Endothelial cell of umbilical vein (primary cell): Measurements from ENCODE around the gene TRPC4AP. TPM values are rescaled to one million over a fixed set of nuclear protein-coding genes. Genes with fewer than 3 reads are reported as not detected.
A peak's percentile ranks its signal among the peaks of the same experiment; 100 is the strongest.

Experiments
- Bru-seq: library from RNA; stranded (reverse); fragments of 400-500 nt; gene quantifications from one replicate; lab custom pipeline; 2021; lab: Mats Ljungman, UMichigan
- BruChase-seq, 2 experiments: library from RNA; stranded (reverse); fragments of 400-500 nt; gene quantifications; one replicate each; lab custom pipeline; 2021; lab: Mats Ljungman, UMichigan
- BruUV-seq: library from RNA; stranded (reverse); fragments of 400-500 nt; replicated peaks from 2 replicates; lab custom pipeline; 2021; lab: Mats Ljungman, UMichigan
- CTCF ChIA-PET: fragments of 300-600, 350-600 bp; sonication (Branson Sonifier 250); formaldehyde crosslinking; loops from one replicate; lab custom pipeline; 2021; ENCODE audit warnings: antibody characterized with exemption, inconsistent platforms; lab: Charles Lee
- POLR2A ChIA-PET: fragments of 300-600, 350-600 bp; sonication (Branson Sonifier 250); formaldehyde crosslinking; loops from one replicate; lab custom pipeline; 2021; ENCODE audit warnings: antibody characterized with exemption, inconsistent platforms; lab: Charles Lee
- DNase-seq: peaks from one replicate; pipeline ENCODE4 v3.0.0-alpha.2; 2011; ENCODE audit warnings: low read depth, low spot score
- FAIRE-seq: peaks from 2 replicates; lab custom pipeline; 2011; peaks lifted over from hg19 to GRCh38; lab: Jason Lieb, UNC
- H2AFZ ChIP-seq: 2 replicates; pipeline ENCODE4 v1.6.0; 2012; ENCODE audit warnings: low read depth, low read length, control low read depth, inconsistent platforms
- H3K27ac ChIP-seq: 2 replicates; pipeline ENCODE4 v1.5.1; 2011; ENCODE audit warnings: low read depth, mild to moderate bottlenecking, control low read depth, low read length, moderate library complexity; ENCODE audit not compliant: insufficient read depth
- H3K27me3 ChIP-seq, 2 experiments: 2 replicates each; pipeline versions ENCODE4 v1.6.0 to v1.6.1; 2011; ENCODE audit warnings: low read length in 2 of 2, mixed read lengths in 1 of 2; ENCODE audit not compliant: control insufficient read depth in 2 of 2, insufficient read depth in 2 of 2
- H3K36me3 ChIP-seq, 2 experiments: 2 replicates in 1 of 2; 3 replicates in 1 of 2; pipeline ENCODE4 v1.5.1; 2011; ENCODE audit warnings: low read length in 2 of 2, mild to moderate bottlenecking in 1 of 2, moderate library complexity in 1 of 2; ENCODE audit not compliant: control insufficient read depth in 2 of 2, insufficient read depth in 2 of 2; ENCODE audit errors: extremely low read depth in 1 of 2
- H3K4me1 ChIP-seq: 3 replicates; pipeline ENCODE4 v1.5.1; 2011; ENCODE audit warnings: mild to moderate bottlenecking, low read length; ENCODE audit not compliant: control insufficient read depth, insufficient read depth; ENCODE audit errors: extremely low read depth
- H3K4me2 ChIP-seq: 2 replicates; pipeline ENCODE4 v1.6.1; 2011; ENCODE audit warnings: low read length, control low read depth, mixed read lengths; ENCODE audit not compliant: insufficient read depth
- H3K4me3 ChIP-seq, 3 experiments: fragments of 200-600 bp in 1 of 3; sonication (generic), shearing (Covaris generic) in 1 of 3; replicated peaks in 1 of 3; 2 replicates each; pipeline ENCODE4 v1.5.1; 2011 to 2016; ENCODE audit warnings: control low read depth in 3 of 3, low read length in 3 of 3, mild to moderate bottlenecking in 2 of 3, inconsistent platforms in 1 of 3, low read depth in 1 of 3, moderate library complexity in 1 of 3; ENCODE audit not compliant: insufficient read depth in 1 of 3
- H3K79me2 ChIP-seq: 2 replicates; pipeline ENCODE4 v1.6.0; 2012; ENCODE audit warnings: low read length, inconsistent platforms; ENCODE audit not compliant: control insufficient read depth, insufficient read depth
- H3K9ac ChIP-seq: replicated peaks from 2 replicates; pipeline ENCODE3; 2011; ENCODE audit warnings: low read length, control low read depth; ENCODE audit not compliant: insufficient read depth; ENCODE audit errors: extremely low read depth
- H3K9me1 ChIP-seq: replicated peaks from 3 replicates; pipeline ENCODE4 v1.6.0; 2011; ENCODE audit warnings: mild to moderate bottlenecking, low read length; ENCODE audit not compliant: control insufficient read depth, insufficient read depth; ENCODE audit errors: extremely low read depth
- H3K9me3 ChIP-seq: replicated peaks from 2 replicates; pipeline ENCODE4 v1.5.1; 2012; ENCODE audit warnings: low read length, inconsistent platforms; ENCODE audit not compliant: control insufficient read depth, insufficient read depth
- H4K20me1 ChIP-seq: replicated peaks from 2 replicates; pipeline ENCODE3; 2011; ENCODE audit warnings: mild to moderate bottlenecking, low read length; ENCODE audit not compliant: control insufficient read depth, insufficient read depth; ENCODE audit errors: extremely low read depth
- EZH2 ChIP-seq: IDR thresholded peaks from 2 replicates; pipeline ENCODE4 v1.6.1; 2012; ENCODE audit warnings: borderline replicate concordance, low read depth, mild to moderate bottlenecking, moderate library complexity, low read length, inconsistent platforms; ENCODE audit not compliant: severe bottlenecking
- FOS ChIP-seq: IDR thresholded peaks from 2 replicates; pipeline ENCODE4 v1.6.1; 2011; ENCODE audit warnings: mild to moderate bottlenecking, low read length, moderate library complexity, borderline replicate concordance; ENCODE audit not compliant: insufficient read depth
- GATA2 ChIP-seq: IDR thresholded peaks from 2 replicates; pipeline ENCODE4 v1.7.0; 2011; ENCODE audit warnings: low read depth, mild to moderate bottlenecking, moderate library complexity, mixed read lengths, low read length; ENCODE audit not compliant: insufficient read length, insufficient read depth
- JUN ChIP-seq: IDR thresholded peaks from 2 replicates; pipeline ENCODE4 v1.6.1; 2011; ENCODE audit warnings: borderline replicate concordance, low read depth; ENCODE audit not compliant: insufficient read length, insufficient read depth
- MYC ChIP-seq: IDR thresholded peaks from one replicate; pipeline ENCODE4 v1.6.1; 2011; ENCODE audit warnings: mild to moderate bottlenecking, low read depth, low read length
- POLR2A ChIP-seq: IDR thresholded peaks from 2 replicates; pipeline ENCODE4 v1.6.1; 2012; ENCODE audit warnings: low read depth, mild to moderate bottlenecking, control low read depth, low read length
- POLR2AphosphoS5 ChIP-seq: IDR thresholded peaks from 2 replicates; pipeline ENCODE4 v1.6.1; 2012; ENCODE audit warnings: low read depth, mild to moderate bottlenecking, control low read depth, low read length, moderate library complexity; ENCODE audit not compliant: insufficient read depth
- dilution Hi-C: fragments of 300-500 bp; cut with MboI; formaldehyde crosslinking; loops from one replicate; pipeline ENCODE4 v1.15.0; 2019; ENCODE audit warnings: low sequenced_read_pairs; ENCODE audit not compliant: extremely low pct_ligation_motif_present
- intact Hi-C: fragments of 100-400 bp; cut with micrococcal nuclease; formaldehyde crosslinking; loops from one replicate; pipeline ENCODE4 v1.10.0; 2022
- long read RNA-seq: library from polyadenylated mRNA; stranded (forward); transcript quantifications from one replicate; pipeline ENCODE4 v2.0.0, GENCODE V29; 2021
- polyA minus RNA-seq, 3 experiments: library from RNA; depleted of rRNA, polyadenylated mRNA; stranded (reverse); fragments of >200 nt; gene quantifications; 1 replicate in 1 of 3; 2 replicates in 2 of 3; pipeline ENCODE4 v1.2.3, GENCODE V29; 2011
- polyA plus RNA-seq, 4 experiments: library from polyadenylated mRNA; depleted of rRNA in 3 of 4; stranded (reverse) in 3 of 4; unstranded in 1 of 4; fragments of >200 nt; gene quantifications; 2 replicates each; pipeline versions ENCODE4 v1.2.1 to v1.2.3, GENCODE V29; 2011 to 2012; ENCODE audit warnings: missing spikeins in 1 of 4
- total RNA-seq: library from RNA; stranded (reverse); gene quantifications from 2 replicates; pipeline ENCODE4 v1.2.3, GENCODE V29; 2021
- TF ChIP-seq, protein P1 (sequence below), 2 donors: IDR thresholded peaks; 1 replicate in 1 of 2; 2 replicates in 1 of 2; pipeline ENCODE4 v1.5.1; 2011; ENCODE audit warnings: low read length in 2 of 2, mild to moderate bottlenecking in 2 of 2, moderate library complexity in 2 of 2, control low read depth in 1 of 2, inconsistent platforms in 1 of 2, low read depth in 1 of 2; ENCODE audit not compliant: insufficient read depth in 1 of 2; ENCODE audit errors: extremely low read depth in 1 of 2
- TF ChIP-seq, protein P2 (sequence below): IDR thresholded peaks from 2 replicates; pipeline ENCODE4 v1.6.1; 2011; ENCODE audit not compliant: insufficient read depth, insufficient read length

TRPC4AP gene, protein sequence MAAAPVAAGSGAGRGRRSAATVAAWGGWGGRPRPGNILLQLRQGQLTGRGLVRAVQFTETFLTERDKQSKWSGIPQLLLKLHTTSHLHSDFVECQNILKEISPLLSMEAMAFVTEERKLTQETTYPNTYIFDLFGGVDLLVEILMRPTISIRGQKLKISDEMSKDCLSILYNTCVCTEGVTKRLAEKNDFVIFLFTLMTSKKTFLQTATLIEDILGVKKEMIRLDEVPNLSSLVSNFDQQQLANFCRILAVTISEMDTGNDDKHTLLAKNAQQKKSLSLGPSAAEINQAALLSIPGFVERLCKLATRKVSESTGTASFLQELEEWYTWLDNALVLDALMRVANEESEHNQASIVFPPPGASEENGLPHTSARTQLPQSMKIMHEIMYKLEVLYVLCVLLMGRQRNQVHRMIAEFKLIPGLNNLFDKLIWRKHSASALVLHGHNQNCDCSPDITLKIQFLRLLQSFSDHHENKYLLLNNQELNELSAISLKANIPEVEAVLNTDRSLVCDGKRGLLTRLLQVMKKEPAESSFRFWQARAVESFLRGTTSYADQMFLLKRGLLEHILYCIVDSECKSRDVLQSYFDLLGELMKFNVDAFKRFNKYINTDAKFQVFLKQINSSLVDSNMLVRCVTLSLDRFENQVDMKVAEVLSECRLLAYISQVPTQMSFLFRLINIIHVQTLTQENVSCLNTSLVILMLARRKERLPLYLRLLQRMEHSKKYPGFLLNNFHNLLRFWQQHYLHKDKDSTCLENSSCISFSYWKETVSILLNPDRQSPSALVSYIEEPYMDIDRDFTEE
- total RNA-seq (88.3 and 89.0 TPM in 2 replicates), polyA plus RNA-seq (103 and 104 TPM in 2 replicates), polyA minus RNA-seq (120 and 131 TPM in 2 replicates), Bru-seq, nascent RNA (percentile 92 among the genes with signal in this experiment), BruChase-seq, experiment 1, labeled RNA remaining after a 6-hour chase (percentile 86 among the genes with signal in this experiment), BruChase-seq, experiment 2, labeled RNA remaining after a 2-hour chase (percentile 88 among the genes with signal in this experiment)
- polyA plus RNA-seq (2011; cell fraction: cytosol; rRNA removed) = 85.0 and 88.2 TPM in 2 replicates
- polyA plus RNA-seq (2011; cell fraction: nucleus; rRNA removed) = 171 and 185 TPM in 2 replicates
- polyA plus RNA-seq (2012) = 88.8 and 90.4 TPM in 2 replicates
- 43.6 TPM for polyA minus RNA-seq (2011; cell fraction: cytosol; rRNA and poly(A)+ RNA removed)
- polyA minus RNA-seq (2011; cell fraction: nucleus; rRNA and poly(A)+ RNA removed) = 51.8 and 70.5 TPM in 2 replicates
- long read RNA-seq, transcript TRPC4AP-201 (19 exons, 3,226 nt) = major isoform, 261 of 426 reads
- long read RNA-seq, transcript TRPC4AP-202 (19 exons, 3,138 nt) = minor isoform, 79 of 426 reads
- long read RNA-seq, partial matches to known transcripts = 26 of 426 reads
- long read RNA-seq, other reads (novel, unspliced or antisense) = 60 of 426 reads

DNA sequence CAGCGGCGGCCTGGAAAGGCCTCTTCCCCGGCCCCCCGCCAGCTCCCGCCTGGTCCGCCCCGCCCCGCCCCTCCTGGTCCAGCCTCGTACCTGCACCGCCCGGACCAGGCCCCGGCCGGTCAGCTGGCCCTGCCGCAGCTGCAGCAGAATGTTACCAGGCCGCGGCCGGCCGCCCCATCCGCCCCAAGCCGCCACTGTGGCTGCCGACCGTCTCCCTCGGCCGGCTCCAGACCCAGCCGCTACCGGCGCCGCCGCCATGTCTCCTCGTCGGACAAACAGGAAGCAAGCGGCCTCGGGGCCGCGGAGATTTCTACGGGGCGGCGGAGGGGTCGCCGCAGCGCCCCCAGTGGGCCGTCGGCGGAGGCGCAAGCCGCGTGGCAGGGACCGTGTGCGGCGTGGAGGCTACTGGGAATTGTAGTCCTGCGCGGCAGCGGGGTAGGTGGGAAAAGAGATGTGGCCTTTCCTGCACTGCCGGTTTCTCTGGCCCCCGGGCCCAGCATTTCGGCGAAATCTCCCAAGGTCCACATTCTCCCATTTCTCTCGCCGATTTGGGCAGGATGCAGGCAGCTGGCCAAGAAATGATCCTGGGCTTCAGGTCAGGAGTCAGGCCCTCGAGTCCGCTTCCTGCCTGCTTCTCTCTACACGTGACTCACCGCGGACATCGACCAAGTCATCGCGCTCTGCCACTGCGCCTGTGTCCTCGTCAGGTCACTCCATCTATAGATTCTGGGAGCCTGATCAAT lies at the start of gene TRPC4AP:
Gene TRPC4AP (minus strand): TSS at position 284 of the 743 bp plus-strand sequence. CDS start 26 bp downstream, at position 258.
- H2AFZ ChIP-seq = peak within 1 kb of the TSS; percentile 99
- H3K27me3 ChIP-seq = no peaks in the 10 kb centered on the region
- H3K27ac ChIP-seq = peak within 1 kb of the TSS; percentile 88
- peak within 1 kb of the TSS; percentile 96 for H3K4me2 ChIP-seq
- H3K9ac ChIP-seq = peak within 1 kb of the TSS; percentile 98
- H3K9me1 ChIP-seq = no peaks in the 10 kb centered on the region
- intact Hi-C loops = loop anchor here (1.0 to 5.0 kb wide), 8 partner anchors 40 to 260 kb away; partner anchors contain the start of genes GSS and MYH7B
- no peaks in the 10 kb centered on the region for H3K9me3 ChIP-seq
- dilution Hi-C loops = no loop called here
- peak within 1 kb of the TSS; percentile 46 to 98 (median 66) for H3K4me3 ChIP-seq
- DNase-seq = peak; percentile 94
- BruUV-seq = no TSS peak
- H3K36me3 ChIP-seq = peaks cover 0 to 3% of the 10 kb centered on the region in 2 experiments
- FAIRE-seq = peak; percentile 92
- TF ChIP-seq JUN (peak; percentile 15), GATA2 (no peak), POLR2AphosphoS5 (peak; percentile 99), EZH2 (no peak), FOS (no peak), MYC (peak; percentile 96), POLR2A (peak; percentile 94)
- TF ChIP-seq, protein P1, sequence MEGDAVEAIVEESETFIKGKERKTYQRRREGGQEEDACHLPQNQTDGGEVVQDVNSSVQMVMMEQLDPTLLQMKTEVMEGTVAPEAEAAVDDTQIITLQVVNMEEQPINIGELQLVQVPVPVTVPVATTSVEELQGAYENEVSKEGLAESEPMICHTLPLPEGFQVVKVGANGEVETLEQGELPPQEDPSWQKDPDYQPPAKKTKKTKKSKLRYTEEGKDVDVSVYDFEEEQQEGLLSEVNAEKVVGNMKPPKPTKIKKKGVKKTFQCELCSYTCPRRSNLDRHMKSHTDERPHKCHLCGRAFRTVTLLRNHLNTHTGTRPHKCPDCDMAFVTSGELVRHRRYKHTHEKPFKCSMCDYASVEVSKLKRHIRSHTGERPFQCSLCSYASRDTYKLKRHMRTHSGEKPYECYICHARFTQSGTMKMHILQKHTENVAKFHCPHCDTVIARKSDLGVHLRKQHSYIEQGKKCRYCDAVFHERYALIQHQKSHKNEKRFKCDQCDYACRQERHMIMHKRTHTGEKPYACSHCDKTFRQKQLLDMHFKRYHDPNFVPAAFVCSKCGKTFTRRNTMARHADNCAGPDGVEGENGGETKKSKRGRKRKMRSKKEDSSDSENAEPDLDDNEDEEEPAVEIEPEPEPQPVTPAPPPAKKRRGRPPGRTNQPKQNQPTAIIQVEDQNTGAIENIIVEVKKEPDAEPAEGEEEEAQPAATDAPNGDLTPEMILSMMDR (IDR thresholded peaks at IDR 0.05; ENCODE audit: extremely low read depth in 1 of 2, insufficient read depth in 1 of 2, low read depth in 1 of 2, low read length in 2 of 2) = peak; percentile 97 to 100
- TF ChIP-seq, protein P2, sequence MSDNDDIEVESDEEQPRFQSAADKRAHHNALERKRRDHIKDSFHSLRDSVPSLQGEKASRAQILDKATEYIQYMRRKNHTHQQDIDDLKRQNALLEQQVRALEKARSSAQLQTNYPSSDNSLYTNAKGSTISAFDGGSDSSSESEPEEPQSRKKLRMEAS = peak; percentile 76
- POLR2A ChIA-PET = interaction anchor here (0.6 kb wide), 2 partner anchors 48 to 66 kb away, joined by 3 to 6 read pairs; no protein-coding TSS in a partner anchor
- H3K79me2 ChIP-seq = peaks cover 46% of the 10 kb centered on the region
- H4K20me1 ChIP-seq = peaks cover 5% of the 10 kb centered on the region
- peaks cover 42% of the 10 kb centered on the region for H3K4me1 ChIP-seq
- CTCF ChIA-PET = interaction anchor here (0.5 to 5.3 kb wide), 9 partner anchors 15 to 219 kb away, joined by 3 to 277 read pairs (median 4); partner anchors contain the start of gene EDEM2
